ENCODE results near the gene FGFBP3. TPM values are rescaled to one million over a fixed set of nuclear protein-coding genes. Genes with fewer than 3 reads are reported as not detected.
A peak's percentile ranks its signal among the peaks of the same experiment; 100 is the strongest.

Gene FGFBP3
- polyA plus RNA-seq, 3 donors: 0.30 to 0.45 (median 0.32) TPM

- peaks cover 81% of the 10 kb centered on the region for H3K79me2 ChIP-seq (ENCODE audit: insufficient read depth, low read length)
- 100% methylated on average over 2 of the region's 4 CpGs for WGBS (ENCODE audit: insufficient coverage)
- H3K36me3 Mint-ChIP-seq: peaks cover 46 to 64% of the 10 kb centered on the region in 2 donors
Observed at GRCh38 chr10:91939653-91940052, 30.4 kb upstream of the FGFBP3 start.

GRCh38 chr10:91935886-91936285 lies 26.6 kb upstream of the FGFBP3 start:
- H3K9ac ChIP-seq (ENCODE audit: insufficient read depth, low read length, poor library complexity, severe bottlenecking): no peak overlapping the region
- Mint-ChIP-seq H3K4me1 (peaks cover 36% of the 10 kb centered on the region), H3K4me3 (no peak overlapping the region), H3K27me3 (ENCODE audit: low read depth in 3 of 3) (no peaks in the 10 kb centered on the region), H3K27ac (no peak overlapping the region), H3K9me3 (no peaks in the 10 kb centered on the region), H3K36me3 (peaks cover 34 to 58% of the 10 kb centered on the region in 2 donors)
- H3K9me3 ChIP-seq (replicated peaks in 1 of 2; ENCODE audit: control insufficient read depth in 1 of 2, insufficient read depth in 1 of 2, low read length in 2 of 2): no peaks in the 10 kb centered on the region
- peaks cover 27 to 60% of the 10 kb centered on the region in 2 donors for H3K36me3 ChIP-seq (replicated peaks in 1 of 2; ENCODE audit: control insufficient read depth in 1 of 2, insufficient read depth in 2 of 2, low read length in 2 of 2)
- peak overlapping the region in 1 of 2 donors; percentile 23 for H3K27ac ChIP-seq (ENCODE audit: low read depth in 1 of 2, low read length in 2 of 2)
- intact Hi-C loops (cut with micrococcal nuclease): no loop called here
- no peak overlapping the region for H3K4me2 ChIP-seq (replicated peaks; ENCODE audit: extremely low read depth, low read length, poor library complexity, severe bottlenecking)
- peaks cover 99% of the 10 kb centered on the region for H3K79me2 ChIP-seq (ENCODE audit: insufficient read depth, low read length)
- no peak overlapping the region for H2AFZ ChIP-seq (ENCODE audit: insufficient read depth, low read depth, low read length, poor library complexity, severe bottlenecking)
- no peaks in the 10 kb centered on the region for H3K27me3 ChIP-seq (ENCODE audit: control insufficient read depth in 2 of 2, insufficient read depth in 2 of 2, low read length in 2 of 2)
- no peak overlapping the region for H3K4me3 ChIP-seq (replicated peaks in 1 of 3; ENCODE audit: low read depth in 2 of 3, low read length in 3 of 3)
- H4K20me1 ChIP-seq (ENCODE audit: insufficient read depth, low read length): peaks cover 99% of the 10 kb centered on the region
- no CpG with 5 or more reads among the region's 2 CpGs for WGBS (ENCODE audit: insufficient coverage)
- TF ChIP-seq CTCF (IDR thresholded peaks at IDR 0.05): no peak
- DNase-seq: no peak
- peaks cover 18% of the 10 kb centered on the region in 2 donors for H3K4me1 ChIP-seq (ENCODE audit: control insufficient read depth in 1 of 2, insufficient read depth in 2 of 2, low read length in 2 of 2)

More at GRCh38 chr10:91939653-91940052, 30.4 kb upstream of the FGFBP3 start:
- no peaks in the 10 kb centered on the region for H3K9me3 ChIP-seq (replicated peaks in 1 of 2; ENCODE audit: control insufficient read depth in 1 of 2, insufficient read depth in 1 of 2, low read length in 2 of 2)
- Mint-ChIP-seq H3K27me3 (ENCODE audit: low read depth in 3 of 3) (no peaks in the 10 kb centered on the region), H3K27ac (peak overlapping the region in 1 of 7 donors; percentile 8), H3K4me3 (no peak overlapping the region), H3K9me3 (no peaks in the 10 kb centered on the region), H3K4me1 (peaks cover 10% of the 10 kb centered on the region)
- no peaks in the 10 kb centered on the region for H3K27me3 ChIP-seq (ENCODE audit: control insufficient read depth in 2 of 2, insufficient read depth in 2 of 2, low read length in 2 of 2)
- H3K4me2 ChIP-seq (replicated peaks; ENCODE audit: extremely low read depth, low read length, poor library complexity, severe bottlenecking): no peak overlapping the region
- H3K36me3 ChIP-seq (replicated peaks in 1 of 2; ENCODE audit: control insufficient read depth in 1 of 2, insufficient read depth in 2 of 2, low read length in 2 of 2): peaks cover 47 to 81% of the 10 kb centered on the region in 2 donors
- H4K20me1 ChIP-seq (ENCODE audit: insufficient read depth, low read length): peaks cover 80% of the 10 kb centered on the region
- H3K4me1 ChIP-seq (ENCODE audit: control insufficient read depth in 1 of 2, insufficient read depth in 2 of 2, low read length in 2 of 2): no peaks in the 10 kb centered on the region
- no peak for DNase-seq
- H2AFZ ChIP-seq (ENCODE audit: insufficient read depth, low read depth, low read length, poor library complexity, severe bottlenecking): no peak overlapping the region
- no peak overlapping the region for H3K27ac ChIP-seq (ENCODE audit: low read depth in 1 of 2, low read length in 2 of 2)
- TF ChIP-seq CTCF (IDR thresholded peaks at IDR 0.05): no peak
- no peak overlapping the region for H3K9ac ChIP-seq (ENCODE audit: insufficient read depth, low read length, poor library complexity, severe bottlenecking)
- intact Hi-C loops (cut with micrococcal nuclease): no loop called here
- H3K4me3 ChIP-seq (replicated peaks in 1 of 3; ENCODE audit: low read depth in 2 of 3, low read length in 3 of 3): no peak overlapping the region

All from CD14-positive monocyte (primary cell).